ENCODE measurements around the gene LTA. TPM values are rescaled to one million over a fixed set of nuclear protein-coding genes. Genes with fewer than 3 reads are reported as not detected.

LTA gene
- total RNA-seq, 1 donor from 2014 or later = 622 TPM

DNA sequence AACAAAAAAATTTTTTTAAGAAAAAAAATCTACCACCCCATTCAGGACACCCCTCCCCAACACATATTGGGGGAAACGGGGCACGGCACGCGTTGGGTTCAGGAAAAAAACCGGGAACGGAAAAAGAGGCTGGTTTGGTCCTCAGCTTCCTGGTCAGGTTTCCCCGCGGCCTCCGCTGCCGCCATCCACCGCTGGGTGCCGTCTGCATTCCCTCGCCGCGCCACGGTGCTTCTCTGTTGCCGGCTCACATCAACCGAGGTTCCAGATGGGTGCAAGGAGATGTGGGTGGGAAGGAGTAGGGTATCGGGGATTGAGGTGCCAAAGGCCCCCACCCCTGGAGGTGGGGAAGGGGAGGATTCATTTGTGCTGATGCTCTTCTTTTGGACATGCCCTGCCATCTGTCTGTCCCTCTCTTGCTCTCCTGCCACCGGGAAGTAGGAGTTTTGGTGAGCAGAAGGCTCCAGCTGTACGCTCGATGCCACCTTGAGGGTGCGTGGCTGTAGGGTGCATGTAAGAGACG lies 37.5 kb upstream of the LTA start:
- H3K36me3 Mint-ChIP-seq (ENCODE audit: low read depth) = peaks cover 86% of the 10 kb centered on the region
- no peak for DNase-seq
- H3K4me1 Mint-ChIP-seq = peaks cover 39% of the 10 kb centered on the region
- no peaks in the 10 kb centered on the region for H3K9me3 Mint-ChIP-seq
- intact Hi-C loops (cut with micrococcal nuclease) = no loop called here
- no peak overlapping the region for H3K27ac Mint-ChIP-seq
- no peaks in the 10 kb centered on the region for H3K27me3 Mint-ChIP-seq
- no peak overlapping the region for H3K4me3 Mint-ChIP-seq

GRCh38 chr6:31535538-31536324 lies 36.4 kb upstream of the LTA start:
- Mint-ChIP-seq H3K4me3 (no peak overlapping the region), H3K4me1 (peaks cover 45% of the 10 kb centered on the region), H3K36me3 (ENCODE audit: low read depth) (peaks cover 86% of the 10 kb centered on the region), H3K9me3 (no peaks in the 10 kb centered on the region), H3K27me3 (no peaks in the 10 kb centered on the region), H3K27ac (no peak overlapping the region)
- intact Hi-C loops (cut with micrococcal nuclease) = no loop called here
- no peak for DNase-seq

DNA sequence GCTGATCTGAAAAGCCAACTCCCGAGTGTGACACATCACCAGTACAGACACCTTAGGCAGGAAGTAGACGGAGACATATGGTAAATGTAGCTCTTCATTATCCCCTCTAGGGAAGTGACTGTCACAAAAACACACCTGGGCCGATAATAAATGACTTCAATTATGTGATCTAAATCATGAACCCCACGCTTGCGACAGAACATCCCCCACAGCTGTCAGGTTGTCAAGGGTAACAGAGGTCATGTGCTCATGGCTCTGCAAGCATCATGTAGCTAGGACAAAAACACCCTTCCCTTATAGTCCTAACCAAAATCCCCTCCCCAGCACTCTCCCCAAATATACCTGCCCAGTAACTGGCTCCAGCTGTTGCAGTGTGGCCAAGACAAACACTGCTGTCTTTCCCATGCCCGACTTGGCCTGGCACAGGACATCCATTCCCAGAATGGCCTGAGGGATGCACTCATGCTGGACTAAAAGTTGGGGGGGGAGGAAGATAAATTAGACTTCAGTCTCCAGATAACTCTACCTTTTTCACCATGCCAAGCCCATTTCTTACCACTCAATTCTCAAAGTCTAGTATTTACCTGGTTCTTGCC lies 33.2 kb upstream of the LTA start:
- H3K27ac Mint-ChIP-seq = peak overlapping the region; percentile 23
- peaks cover 66% of the 10 kb centered on the region for H3K36me3 Mint-ChIP-seq (ENCODE audit: low read depth)
- no peaks in the 10 kb centered on the region for H3K27me3 Mint-ChIP-seq
- H3K4me1 Mint-ChIP-seq = peaks cover 51% of the 10 kb centered on the region
- peak overlapping the region; percentile 81 for H3K4me3 Mint-ChIP-seq
- intact Hi-C loops (cut with micrococcal nuclease) = no loop called here
- H3K9me3 Mint-ChIP-seq = no peaks in the 10 kb centered on the region
- no peak for DNase-seq

GRCh38 chr6:31540640-31541039 lies 31.4 kb upstream of the LTA start:
- DNase-seq = no peak
- no peaks in the 10 kb centered on the region for H3K9me3 Mint-ChIP-seq
- intact Hi-C loops (cut with micrococcal nuclease) = loop anchor here (1.0 to 10.0 kb wide), 3 partner anchors 46 to 417 kb away; partner anchors contain the start of genes NELFE, NEU1 and SKIC2
- H3K27ac Mint-ChIP-seq = peak overlapping the region; percentile 84
- H3K4me1 Mint-ChIP-seq = peaks cover 48% of the 10 kb centered on the region
- peaks cover 50% of the 10 kb centered on the region for H3K36me3 Mint-ChIP-seq (ENCODE audit: low read depth)
- H3K4me3 Mint-ChIP-seq = peak overlapping the region; percentile 81
- no peaks in the 10 kb centered on the region for H3K27me3 Mint-ChIP-seq

- intact Hi-C loops (cut with micrococcal nuclease) = loop anchor here (1.0 to 10.0 kb wide), 3 partner anchors 47 to 416 kb away; partner anchors contain the start of genes NELFE, NEU1 and SKIC2
- peaks cover 48% of the 10 kb centered on the region for H3K4me1 Mint-ChIP-seq
- no peaks in the 10 kb centered on the region for H3K27me3 Mint-ChIP-seq
Observed at GRCh38 chr6:31541059-31541657, 30.9 kb upstream of the LTA start.

DNA sequence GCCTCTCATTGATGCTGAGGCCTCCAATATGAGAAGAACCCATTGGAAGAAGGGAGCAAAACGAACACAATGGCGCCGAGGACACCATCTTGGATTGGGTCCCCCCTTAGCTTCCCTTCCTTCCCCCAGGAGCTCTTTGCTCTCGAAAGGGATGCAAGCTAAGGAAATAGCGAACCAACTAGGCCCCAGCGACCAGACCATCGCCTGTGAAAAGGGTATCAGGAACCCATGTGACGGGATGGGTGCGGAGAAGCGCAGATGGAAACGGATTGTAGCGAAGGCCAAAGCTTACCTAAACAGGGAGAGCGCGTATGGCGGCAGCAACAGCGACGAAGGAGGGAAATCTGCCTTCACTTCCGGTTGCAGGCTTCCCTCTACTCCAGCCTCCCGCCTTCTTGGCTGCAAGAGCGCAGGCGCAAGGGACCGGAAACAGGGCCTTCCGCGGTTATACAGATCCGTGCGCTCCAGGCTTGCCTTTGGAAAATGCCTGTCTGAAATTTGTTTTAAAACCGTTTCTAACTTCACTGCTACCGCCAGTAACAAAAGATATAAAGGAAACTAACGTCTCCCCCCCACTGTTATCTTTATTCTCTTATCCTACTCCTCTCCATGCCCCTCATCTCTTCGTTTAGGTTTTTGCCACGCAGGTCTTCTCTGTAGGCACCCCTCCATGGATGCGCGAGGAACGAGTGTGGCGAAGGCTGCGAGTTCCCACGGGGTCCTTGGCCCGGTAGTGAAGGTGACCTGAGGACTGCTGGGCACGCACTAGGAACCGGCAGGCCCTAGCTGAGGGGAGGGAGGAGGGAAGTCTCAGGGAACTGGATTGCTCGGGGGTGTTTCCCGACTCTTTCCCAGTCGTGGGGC lies 30.2 kb upstream of the LTA start, which contains the start of gene DDX39B:
Gene DDX39B (minus strand): TSS at position 346 of the 864 bp plus-strand sequence. CDS start 1,471 bp downstream, outside the sequence.
- peak within 1 kb of the TSS; percentile 90 for H3K27ac Mint-ChIP-seq
- peaks cover 38% of the 10 kb centered on the region for H3K36me3 Mint-ChIP-seq (ENCODE audit: low read depth)
- peak within 1 kb of the TSS; percentile 81 for H3K4me3 Mint-ChIP-seq
- no peaks in the 10 kb centered on the region for H3K9me3 Mint-ChIP-seq
- peaks cover 50% of the 10 kb centered on the region for H3K4me1 Mint-ChIP-seq
- DNase-seq = peak; percentile 98
- intact Hi-C loops (cut with micrococcal nuclease) = loop anchor here (1.0 to 10.0 kb wide), 5 partner anchors 48 to 415 kb away; partner anchors contain the start of genes BAG6, NELFE, NEU1 and PRRC2A
- H3K27me3 Mint-ChIP-seq = no peaks in the 10 kb centered on the region

More at GRCh38 chr6:31541059-31541657, 30.9 kb upstream of the LTA start:
- no peaks in the 10 kb centered on the region for H3K9me3 Mint-ChIP-seq
- H3K4me3 Mint-ChIP-seq = peak overlapping the region; percentile 81
- H3K27ac Mint-ChIP-seq = peak overlapping the region; percentile 90
- DNase-seq = peak; percentile 90
- H3K36me3 Mint-ChIP-seq (ENCODE audit: low read depth) = peaks cover 45% of the 10 kb centered on the region

GRCh38 chr6:31543639-31544038 lies 28.4 kb upstream of the LTA start:
- intact Hi-C loops (cut with micrococcal nuclease) = loop anchor here (5.0 to 10.0 kb wide), 2 partner anchors 321 to 414 kb away; partner anchors contain the start of genes NELFE, NEU1 and SKIC2
- Mint-ChIP-seq H3K27ac (no peak overlapping the region), H3K36me3 (ENCODE audit: low read depth) (peaks cover 28% of the 10 kb centered on the region), H3K4me3 (no peak overlapping the region), H3K27me3 (no peaks in the 10 kb centered on the region), H3K9me3 (no peaks in the 10 kb centered on the region), H3K4me1 (peaks cover 57% of the 10 kb centered on the region)
- DNase-seq = no peak

GRCh38 chr6:31544676-31545075 lies 27.4 kb upstream of the LTA start:
- intact Hi-C loops (cut with micrococcal nuclease) = loop anchor here (5.0 to 10.0 kb wide), 3 partner anchors 193 to 413 kb away; partner anchors contain the start of genes CLIC1, NELFE, NEU1 and SKIC2
- no peak for DNase-seq
- peaks cover 24% of the 10 kb centered on the region for H3K36me3 Mint-ChIP-seq (ENCODE audit: low read depth)
- H3K4me3 Mint-ChIP-seq = no peak overlapping the region
- no peaks in the 10 kb centered on the region for H3K9me3 Mint-ChIP-seq
- no peak overlapping the region for H3K27ac Mint-ChIP-seq
- no peaks in the 10 kb centered on the region for H3K27me3 Mint-ChIP-seq
- H3K4me1 Mint-ChIP-seq = peaks cover 53% of the 10 kb centered on the region

GRCh38 chr6:31545291-31545690 lies 26.8 kb upstream of the LTA start:
- Mint-ChIP-seq H3K27ac (no peak overlapping the region), H3K27me3 (no peaks in the 10 kb centered on the region), H3K4me1 (peaks cover 48% of the 10 kb centered on the region), H3K36me3 (ENCODE audit: low read depth) (peaks cover 20% of the 10 kb centered on the region), H3K9me3 (no peaks in the 10 kb centered on the region), H3K4me3 (no peak overlapping the region)
- no peak for DNase-seq
- intact Hi-C loops (cut with micrococcal nuclease) = loop anchor here (5.0 to 10.0 kb wide), 2 partner anchors 192 to 320 kb away; partner anchors contain the start of genes CLIC1 and NEU1

DNA sequence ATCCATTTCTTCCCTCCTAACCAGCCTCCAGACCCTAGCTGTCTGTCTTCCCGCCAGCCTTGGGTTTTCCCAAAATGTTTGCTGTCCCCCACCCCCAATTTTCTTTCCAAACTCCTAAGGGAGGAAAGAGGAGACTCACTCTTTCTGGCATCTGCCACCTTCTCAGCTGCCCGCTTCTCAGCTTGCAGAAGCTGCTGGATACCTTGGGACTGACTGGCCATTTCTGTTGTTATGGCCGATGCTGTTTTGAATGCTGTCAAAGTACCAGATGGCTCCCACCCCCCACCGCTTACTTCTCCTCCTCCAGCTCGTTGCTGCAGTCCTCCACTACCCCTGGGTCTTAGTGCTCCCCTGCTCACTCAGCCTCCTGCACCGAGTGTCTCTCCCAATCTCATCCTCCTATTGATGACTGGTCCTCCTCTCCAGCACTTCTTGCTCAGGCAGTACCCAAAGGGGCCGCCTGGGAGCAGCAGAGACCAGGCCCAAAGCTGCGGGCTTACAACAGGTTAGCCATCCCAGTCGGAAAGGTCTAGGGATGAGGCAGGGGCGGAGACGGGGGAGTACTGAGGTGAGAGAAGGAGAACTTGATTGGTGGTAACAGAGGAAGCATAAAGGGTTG lies 25.6 kb upstream of the LTA start, which contains the start of gene ATP6V1G2:
Gene ATP6V1G2 (minus strand): TSS at position 270 of the 619 bp plus-strand sequence. CDS start 49 bp downstream, at position 221.
- Mint-ChIP-seq H3K9me3 (no peaks in the 10 kb centered on the region), H3K27ac (peak within 1 kb of the TSS; percentile 91), H3K36me3 (ENCODE audit: low read depth) (peaks cover 17% of the 10 kb centered on the region), H3K27me3 (no peaks in the 10 kb centered on the region), H3K4me1 (peaks cover 48% of the 10 kb centered on the region), H3K4me3 (peak within 1 kb of the TSS; percentile 91)
- intact Hi-C loops (cut with micrococcal nuclease) = loop anchor here (1.0 to 10.0 kb wide), 5 partner anchors 52 to 318 kb away; partner anchors contain the start of genes CLIC1 and NEU1
- DNase-seq = peak; percentile 97

DNA sequence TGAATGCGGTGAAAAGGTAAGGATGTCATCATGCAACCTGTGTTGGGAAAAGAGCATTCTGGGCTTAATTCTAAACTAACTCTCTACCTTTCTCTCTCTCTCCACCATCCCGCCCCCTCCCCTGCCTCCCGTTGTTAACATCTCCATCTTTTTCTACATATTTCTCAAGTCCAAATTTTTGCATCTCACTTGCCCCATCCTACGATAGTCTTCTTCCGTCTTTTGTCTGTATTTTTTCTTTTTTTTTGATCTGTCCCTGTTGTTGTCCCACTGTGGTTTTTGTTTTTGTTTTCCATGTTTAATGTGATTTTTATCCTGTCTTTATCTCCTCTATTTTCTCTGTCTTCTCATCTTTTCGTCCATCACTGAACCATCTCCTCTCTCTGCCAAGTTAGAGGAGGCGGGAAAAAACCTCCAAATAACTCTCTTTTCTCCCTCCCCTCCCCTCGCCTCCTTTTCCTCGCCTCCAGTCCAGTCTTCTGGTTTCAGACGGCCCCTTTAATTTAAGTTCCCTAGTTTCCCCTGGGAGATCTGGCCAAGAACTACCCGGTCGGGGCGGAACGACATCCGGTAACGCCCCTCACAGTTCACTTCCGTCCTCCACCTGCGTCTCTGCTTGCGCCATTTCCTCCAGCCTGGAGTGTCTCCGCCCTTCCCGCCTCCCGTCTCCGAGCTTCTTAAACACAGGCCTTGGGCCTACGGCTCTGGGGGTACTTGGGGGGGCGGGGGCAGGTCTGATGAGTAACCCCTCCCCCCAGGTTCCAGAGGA lies 24.9 kb upstream of the LTA start, which contains the start of gene NFKBIL1:
Gene NFKBIL1 (plus strand): TSS at position 651 of the 769 bp plus-strand sequence. CDS start 87 bp downstream, at position 738.
- H3K9me3 Mint-ChIP-seq = no peaks in the 10 kb centered on the region
- no peaks in the 10 kb centered on the region for H3K27me3 Mint-ChIP-seq
- peaks cover 18% of the 10 kb centered on the region for H3K36me3 Mint-ChIP-seq (ENCODE audit: low read depth)
- H3K27ac Mint-ChIP-seq = peak within 1 kb of the TSS; percentile 91
- H3K4me3 Mint-ChIP-seq = peak within 1 kb of the TSS; percentile 91
- H3K4me1 Mint-ChIP-seq = peaks cover 51% of the 10 kb centered on the region
- intact Hi-C loops (cut with micrococcal nuclease) = loop anchor here (1.0 to 10.0 kb wide), 10 partner anchors 12 to 318 kb away; partner anchors contain the start of genes BAG6, CLIC1, NEU1 and PRRC2A
- peak; percentile 97 for DNase-seq
